Stimulated activated CD8-positive, alpha-beta memory T cell treated with anti-CD3 and anti-CD28 coated beads, Interleukin-15, amount 100 ng/mL, for 4 hours (primary cell): Measurements from ENCODE around the gene SCAF11.
A peak's percentile ranks its signal among the peaks of the same experiment; 100 is the strongest.
"Not testable (repeated sequence)": the region's sequence is repeated elsewhere in the genome, so short reads cannot be mapped to it uniquely, and the experiment has no call there.

ENCODE experiments used
- DNase-seq, 2 donors: peaks; one replicate each; pipeline ENCODE4 v3.0.0-alpha.2; 2020; ENCODE audit warnings: low read depth in 2 of 2

Gene SCAF11, protein sequence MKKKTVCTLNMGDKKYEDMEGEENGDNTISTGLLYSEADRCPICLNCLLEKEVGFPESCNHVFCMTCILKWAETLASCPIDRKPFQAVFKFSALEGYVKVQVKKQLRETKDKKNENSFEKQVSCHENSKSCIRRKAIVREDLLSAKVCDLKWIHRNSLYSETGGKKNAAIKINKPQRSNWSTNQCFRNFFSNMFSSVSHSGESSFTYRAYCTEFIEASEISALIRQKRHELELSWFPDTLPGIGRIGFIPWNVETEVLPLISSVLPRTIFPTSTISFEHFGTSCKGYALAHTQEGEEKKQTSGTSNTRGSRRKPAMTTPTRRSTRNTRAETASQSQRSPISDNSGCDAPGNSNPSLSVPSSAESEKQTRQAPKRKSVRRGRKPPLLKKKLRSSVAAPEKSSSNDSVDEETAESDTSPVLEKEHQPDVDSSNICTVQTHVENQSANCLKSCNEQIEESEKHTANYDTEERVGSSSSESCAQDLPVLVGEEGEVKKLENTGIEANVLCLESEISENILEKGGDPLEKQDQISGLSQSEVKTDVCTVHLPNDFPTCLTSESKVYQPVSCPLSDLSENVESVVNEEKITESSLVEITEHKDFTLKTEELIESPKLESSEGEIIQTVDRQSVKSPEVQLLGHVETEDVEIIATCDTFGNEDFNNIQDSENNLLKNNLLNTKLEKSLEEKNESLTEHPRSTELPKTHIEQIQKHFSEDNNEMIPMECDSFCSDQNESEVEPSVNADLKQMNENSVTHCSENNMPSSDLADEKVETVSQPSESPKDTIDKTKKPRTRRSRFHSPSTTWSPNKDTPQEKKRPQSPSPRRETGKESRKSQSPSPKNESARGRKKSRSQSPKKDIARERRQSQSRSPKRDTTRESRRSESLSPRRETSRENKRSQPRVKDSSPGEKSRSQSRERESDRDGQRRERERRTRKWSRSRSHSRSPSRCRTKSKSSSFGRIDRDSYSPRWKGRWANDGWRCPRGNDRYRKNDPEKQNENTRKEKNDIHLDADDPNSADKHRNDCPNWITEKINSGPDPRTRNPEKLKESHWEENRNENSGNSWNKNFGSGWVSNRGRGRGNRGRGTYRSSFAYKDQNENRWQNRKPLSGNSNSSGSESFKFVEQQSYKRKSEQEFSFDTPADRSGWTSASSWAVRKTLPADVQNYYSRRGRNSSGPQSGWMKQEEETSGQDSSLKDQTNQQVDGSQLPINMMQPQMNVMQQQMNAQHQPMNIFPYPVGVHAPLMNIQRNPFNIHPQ (N-terminal part only)

GRCh38 chr12:45990468-45991283 is at the start of gene SCAF11:
TSS of gene SCAF11 (minus strand) at chr12:45990574. CDS start at chr12:45964167, 26,407 bp downstream.
- peak; percentile 100 for DNase-seq

DNA sequence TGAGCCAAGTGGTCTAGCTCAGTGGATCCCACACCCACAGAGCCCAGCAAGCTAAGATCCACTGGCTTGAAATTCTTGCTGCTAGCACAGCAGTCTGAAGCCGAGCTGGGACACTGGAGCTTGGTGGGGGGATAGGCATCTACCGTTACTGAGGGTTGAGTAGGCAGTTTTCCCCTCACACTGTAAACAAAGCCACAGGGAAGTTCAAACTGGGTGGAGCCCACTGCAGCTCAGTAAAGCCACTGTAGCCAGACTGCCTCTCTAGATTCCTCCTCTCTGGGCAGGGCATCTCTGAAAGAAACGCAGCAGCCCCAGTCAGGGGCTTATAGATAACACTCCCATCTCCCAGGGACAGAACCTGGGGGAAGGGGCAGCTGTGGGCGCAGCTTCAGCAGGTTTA is 46.7 kb upstream of the SCAF11 start:
- not testable (repeated sequence) for DNase-seq

DNA sequence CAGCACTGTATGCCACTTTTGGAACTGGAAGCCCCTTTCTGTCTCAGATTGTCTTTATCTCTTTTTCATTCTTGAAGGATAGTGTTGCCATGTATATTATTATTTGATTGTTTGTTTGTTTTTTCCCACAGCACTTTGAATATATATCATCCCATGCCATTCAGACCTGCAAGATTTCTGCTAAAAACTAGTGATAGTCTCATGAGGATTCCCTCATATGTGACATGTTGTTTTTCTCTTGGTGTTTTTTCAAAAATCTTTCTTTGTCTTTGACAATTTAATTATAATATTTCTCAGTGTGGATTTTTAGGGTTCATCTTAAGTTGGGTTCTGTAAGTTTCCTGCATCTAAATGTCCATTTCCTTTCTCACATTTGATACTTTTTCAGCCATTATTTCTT is 36.8 kb upstream of the SCAF11 start:
- no peak for DNase-seq

- no peak for DNase-seq
Observed at GRCh38 chr12:46024099-46024498, 33.7 kb upstream of the SCAF11 start.

DNA sequence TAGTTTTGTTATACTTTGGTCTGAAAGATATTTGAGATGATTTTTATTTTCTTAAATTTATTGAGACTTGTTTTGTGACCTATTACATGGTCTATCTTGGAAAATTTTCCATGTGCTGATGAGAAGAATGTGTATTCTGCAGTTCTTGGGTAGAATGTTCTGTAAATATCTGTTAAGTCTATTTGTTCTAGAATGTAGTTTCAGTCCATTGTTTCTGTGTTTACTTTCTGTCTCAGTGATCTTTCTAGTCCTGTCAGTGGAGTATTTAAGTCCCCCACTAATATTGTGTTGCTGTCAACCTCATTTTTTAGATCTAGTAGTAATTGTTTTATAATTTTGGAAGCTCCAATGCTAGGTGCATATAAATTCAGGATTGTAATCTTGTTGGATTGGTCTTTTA is 30.4 kb upstream of the SCAF11 start:
- no peak for DNase-seq

DNA sequence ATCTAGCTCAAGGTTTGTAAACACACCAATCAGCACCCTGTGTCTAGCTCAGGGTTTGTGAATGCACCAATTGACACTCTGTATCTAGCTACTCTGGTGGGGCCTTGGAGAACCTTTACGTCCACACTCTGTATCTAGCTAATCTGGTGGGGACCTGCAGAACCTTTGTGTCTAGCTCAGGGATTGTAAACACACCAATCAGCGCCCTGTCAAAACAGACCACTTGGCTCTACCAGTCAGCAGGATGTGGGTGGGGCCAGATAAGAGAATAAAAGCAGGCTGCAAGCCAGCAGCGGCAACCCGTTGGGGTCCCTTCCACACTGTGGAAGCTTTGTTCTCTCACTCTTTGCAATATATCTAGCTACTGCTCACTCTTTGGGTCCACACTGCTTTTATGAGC is 28.3 kb upstream of the SCAF11 start:
- not testable (repeated sequence) for DNase-seq

GRCh38 chr12:46017866-46018375 is 27.5 kb upstream of the SCAF11 start:
- DNase-seq, result not testable (repeated sequence)

DNA sequence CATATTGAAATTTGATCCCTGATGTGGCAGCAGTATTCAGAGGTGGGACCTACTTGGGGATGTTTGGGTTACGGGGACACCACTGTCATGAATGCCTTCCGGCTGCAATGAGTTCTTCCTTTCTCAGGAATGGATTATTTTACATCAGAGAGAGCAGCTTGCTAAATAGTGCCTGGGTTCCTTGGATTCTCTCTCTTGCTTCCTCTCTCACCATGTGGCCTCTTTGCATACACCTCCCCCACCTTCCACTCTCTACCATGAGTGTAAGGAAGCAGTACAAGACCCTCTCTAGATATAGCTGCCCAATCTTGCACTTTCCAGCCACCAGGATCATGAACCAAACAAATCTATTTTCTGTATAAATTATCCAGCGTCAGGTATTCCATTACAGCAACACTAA is 15.4 kb upstream of the SCAF11 start:
- no peak for DNase-seq

DNA sequence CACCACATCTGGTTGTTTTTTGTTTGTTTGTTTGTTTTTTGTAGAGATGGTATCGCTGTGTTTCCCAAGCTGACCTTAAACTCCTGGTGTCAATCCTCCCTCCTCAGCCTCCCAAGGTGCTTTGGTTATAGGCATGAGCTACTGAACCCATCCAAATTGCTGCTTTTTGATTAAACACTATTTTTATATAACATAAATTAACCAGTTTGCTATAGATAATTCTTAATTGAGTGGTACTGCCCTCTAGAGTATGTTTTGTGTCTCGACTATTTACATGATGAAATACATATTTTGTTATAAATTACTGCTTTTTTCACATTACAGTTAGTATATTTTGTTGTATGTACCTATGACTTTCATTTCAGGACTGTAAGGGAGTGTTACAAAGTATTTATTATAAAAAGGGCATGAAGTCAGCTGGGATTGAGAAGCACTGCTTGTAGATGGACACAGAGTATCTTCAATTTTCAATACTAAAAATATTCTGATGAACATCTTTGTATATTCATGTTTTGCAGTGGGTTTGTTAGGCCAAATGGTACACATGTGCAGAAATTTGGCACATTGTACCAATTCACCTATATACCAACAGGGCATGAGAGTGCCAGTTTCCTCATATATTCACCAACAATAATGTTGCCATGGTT is 14.9 kb upstream of the SCAF11 start:
- DNase-seq, result no peak

GRCh38 chr12:46004715-46005114 is 14.3 kb upstream of the SCAF11 start:
- no peak for DNase-seq

- DNase-seq, result not testable (repeated sequence)
Observed at GRCh38 chr12:46000076-46000475, 9.7 kb upstream of the SCAF11 start.

DNA sequence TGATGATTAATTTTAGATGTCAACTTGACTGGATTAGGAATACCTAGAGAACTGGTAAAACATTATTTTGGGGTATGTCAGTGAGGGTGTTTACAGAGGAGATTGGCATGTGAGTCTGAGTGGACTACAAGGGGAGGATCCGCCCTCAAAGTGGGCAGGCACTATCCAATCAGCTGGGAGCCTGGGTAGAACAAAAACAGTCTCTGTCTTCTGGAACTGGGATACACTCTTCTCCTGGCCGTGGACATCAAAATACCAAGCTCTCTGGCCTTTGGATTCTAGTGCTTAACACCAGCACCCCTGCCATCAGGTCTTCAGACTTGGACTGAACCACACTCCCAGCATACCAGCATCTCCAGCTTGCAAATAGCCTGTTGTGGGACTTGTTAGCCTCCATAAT is 4.4 kb upstream of the SCAF11 start:
- no peak for DNase-seq

DNA sequence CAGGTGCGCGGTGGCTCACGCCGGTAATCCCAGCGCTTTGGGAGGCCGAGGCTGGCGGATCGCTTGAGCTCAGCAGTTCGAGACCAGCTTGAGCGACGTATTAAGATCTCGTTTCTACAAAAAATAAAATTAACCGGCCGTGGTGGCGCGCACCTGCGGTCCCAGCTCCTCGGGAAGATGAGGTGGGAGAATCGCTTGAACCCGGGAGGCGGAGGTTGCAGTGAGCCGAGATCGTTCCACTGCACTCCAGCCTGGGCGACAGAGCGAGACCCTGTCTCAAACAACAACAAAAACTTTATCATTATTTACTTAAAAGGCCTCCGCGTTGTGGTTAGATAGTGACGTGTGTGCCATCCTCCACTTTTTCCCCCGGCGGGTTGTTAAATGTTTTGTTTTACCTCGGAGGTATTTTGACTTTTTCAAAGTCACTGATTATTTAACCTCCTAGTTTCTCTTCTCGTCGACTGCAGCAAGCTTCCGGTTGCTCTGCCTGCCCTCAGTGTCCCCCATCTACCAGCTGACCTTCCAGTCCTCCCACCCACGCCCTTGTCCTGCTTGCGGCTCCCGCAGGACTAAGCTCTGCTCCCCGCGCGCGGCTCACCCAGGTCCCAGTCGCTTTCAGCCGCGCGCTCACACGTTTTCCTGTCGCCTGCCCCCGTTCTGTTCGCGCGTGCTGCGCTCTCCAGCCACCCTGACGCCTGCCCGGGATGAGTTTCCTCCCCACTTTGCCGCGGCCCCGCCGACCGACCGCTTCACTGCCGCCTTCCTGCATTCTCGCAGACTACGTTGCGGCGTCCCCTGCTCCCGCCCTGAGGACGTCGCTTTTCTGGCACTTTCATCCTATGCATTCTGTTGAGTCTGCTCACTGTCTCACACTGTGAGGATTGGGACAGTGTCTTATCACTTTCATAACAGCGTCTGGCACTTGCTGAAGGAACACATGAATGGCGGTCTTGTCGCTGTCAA is 1.2 kb upstream of the SCAF11 start:
- DNase-seq, result peak; percentile 32 to 48

DNA sequence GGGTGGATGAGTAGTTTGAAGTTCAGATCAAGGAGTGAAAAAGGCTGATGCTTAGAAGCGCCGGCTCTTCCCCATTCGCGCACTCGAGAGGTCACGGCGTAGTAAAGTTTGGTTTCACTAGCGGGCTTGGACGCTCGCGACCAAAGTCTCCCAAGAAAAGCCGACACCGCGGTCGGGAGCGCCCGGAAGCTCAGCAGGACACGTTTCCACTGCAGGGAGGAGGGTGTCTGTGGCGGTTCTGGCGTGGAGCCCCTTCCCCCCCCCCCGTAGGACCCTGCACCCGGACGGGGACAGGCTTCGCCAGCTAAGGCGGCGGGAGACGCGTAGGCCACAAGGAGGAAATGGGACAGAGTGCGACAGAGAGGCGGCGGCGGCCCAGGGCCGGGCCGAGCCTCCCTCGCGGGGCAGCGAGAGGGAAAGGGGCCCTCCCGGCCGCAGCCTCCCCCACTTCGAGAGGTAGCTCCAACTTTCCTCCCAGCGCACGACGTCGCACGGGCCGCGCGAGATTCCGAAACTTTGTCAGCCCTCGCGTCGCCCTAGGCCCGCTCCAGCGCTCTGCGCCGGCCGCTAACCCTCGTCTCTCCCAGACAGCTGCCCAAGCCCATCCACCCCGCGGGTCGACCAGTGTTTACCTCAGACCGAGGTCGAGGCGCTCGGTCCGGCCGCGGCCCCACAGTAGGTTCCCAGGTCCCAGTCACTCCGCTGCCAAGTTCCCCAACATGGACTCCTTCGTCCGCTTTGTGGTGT is 480 bp downstream of the SCAF11 start:
- peak; percentile 31 to 37 for DNase-seq

DNA sequence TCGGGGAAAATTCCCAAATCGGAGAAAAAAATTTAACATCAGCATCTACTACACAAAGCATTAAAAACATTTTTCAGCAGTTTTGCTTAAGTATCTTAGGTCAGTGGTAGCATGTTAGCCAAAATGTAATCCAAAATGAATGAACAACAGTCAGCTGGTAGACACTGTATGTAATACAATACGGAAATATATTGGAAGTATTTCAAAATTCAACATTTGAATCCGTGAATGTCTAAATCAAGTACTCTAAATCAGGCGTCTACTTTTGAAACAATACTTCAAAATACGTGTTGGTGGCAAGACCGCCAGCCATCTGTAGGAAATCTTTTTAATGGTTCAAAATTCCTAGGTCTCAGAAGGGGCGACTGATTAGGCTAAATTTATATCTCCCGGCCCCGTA is 1.1 kb downstream of the SCAF11 start:
- DNase-seq, result no peak

DNA sequence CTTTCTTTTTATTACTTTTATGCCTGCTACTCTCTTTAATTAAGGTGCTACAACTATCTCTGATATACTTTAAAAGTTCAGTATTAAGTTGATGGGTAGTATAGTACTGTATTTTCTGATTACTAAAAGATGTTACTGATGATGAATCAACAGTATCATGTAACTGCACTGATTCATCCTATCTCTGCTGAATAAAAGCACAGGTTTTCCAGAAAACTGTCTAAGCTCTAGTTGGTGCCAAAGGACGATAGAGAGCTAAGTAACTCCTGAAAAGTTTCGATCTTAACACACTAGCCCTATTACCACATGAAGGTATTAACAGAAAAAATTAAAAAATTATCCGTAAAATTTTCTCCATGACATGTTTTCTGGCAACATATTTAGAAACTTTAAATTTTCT is 2.1 kb downstream of the SCAF11 start:
- DNase-seq, result no peak

- DNase-seq, result no peak
Observed at GRCh38 chr12:45987340-45987727, 3.0 kb downstream of the SCAF11 start.

DNA sequence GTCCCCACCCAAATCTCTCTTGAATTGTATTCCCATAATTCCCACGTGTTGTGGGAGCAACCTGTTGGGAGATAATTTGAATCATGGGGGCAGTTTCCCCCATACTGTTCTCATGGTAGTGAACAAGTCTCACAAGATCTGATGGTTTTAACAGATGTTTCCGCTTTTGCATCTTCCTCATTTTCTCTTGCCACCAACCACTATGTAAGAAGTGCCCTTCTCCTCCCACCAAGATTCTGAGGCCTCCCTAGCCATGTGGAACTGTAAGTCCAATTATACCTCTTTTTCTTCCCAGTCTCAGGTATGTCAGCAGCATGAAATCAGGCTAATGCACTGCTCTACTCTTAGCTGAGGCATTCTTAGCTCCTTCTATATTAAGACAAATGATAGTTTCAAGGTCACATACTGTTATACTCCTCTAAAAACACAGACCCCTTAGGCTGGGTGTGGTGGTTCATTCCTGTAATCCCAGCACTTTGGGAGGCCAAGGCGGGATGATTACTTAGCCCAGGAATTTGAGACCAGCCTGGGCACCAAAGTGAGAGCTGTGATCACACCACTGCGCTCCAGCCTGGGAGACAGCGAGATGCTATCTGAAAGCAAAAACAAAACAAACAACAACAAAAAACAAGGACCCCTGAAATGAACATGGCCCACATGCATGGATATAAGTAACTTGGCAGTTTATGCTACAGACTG is 3.6 kb downstream of the SCAF11 start:
- no peak for DNase-seq
